ENCODE data around the gene ZNF484.

- TF ChIP-seq, protein P1, sequence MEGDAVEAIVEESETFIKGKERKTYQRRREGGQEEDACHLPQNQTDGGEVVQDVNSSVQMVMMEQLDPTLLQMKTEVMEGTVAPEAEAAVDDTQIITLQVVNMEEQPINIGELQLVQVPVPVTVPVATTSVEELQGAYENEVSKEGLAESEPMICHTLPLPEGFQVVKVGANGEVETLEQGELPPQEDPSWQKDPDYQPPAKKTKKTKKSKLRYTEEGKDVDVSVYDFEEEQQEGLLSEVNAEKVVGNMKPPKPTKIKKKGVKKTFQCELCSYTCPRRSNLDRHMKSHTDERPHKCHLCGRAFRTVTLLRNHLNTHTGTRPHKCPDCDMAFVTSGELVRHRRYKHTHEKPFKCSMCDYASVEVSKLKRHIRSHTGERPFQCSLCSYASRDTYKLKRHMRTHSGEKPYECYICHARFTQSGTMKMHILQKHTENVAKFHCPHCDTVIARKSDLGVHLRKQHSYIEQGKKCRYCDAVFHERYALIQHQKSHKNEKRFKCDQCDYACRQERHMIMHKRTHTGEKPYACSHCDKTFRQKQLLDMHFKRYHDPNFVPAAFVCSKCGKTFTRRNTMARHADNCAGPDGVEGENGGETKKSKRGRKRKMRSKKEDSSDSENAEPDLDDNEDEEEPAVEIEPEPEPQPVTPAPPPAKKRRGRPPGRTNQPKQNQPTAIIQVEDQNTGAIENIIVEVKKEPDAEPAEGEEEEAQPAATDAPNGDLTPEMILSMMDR (conservative IDR thresholded peaks at IDR 0.05 in 1 of 2, IDR thresholded peaks at IDR 0.05 in 1 of 2; ENCODE audit: low read depth in 1 of 2, low read length in 2 of 2): no peak
- TF ChIP-seq EZH2 (IDR thresholded peaks at IDR 0.05; ENCODE audit: low read length, missing control alignments): no peak
Measured at GRCh38 chr9:92877531-92878430, at the start of gene ZNF484.

Data from fibroblast of lung (primary cell).